Measurements from ENCODE around the gene NMNAT2.
"Not testable (repeated sequence)": the region's sequence is repeated elsewhere in the genome, so short reads cannot be mapped to it uniquely, and the experiment has no call there.

NMNAT2 gene

GRCh38 chr1:183416850-183417771, 1.1 kb downstream of the NMNAT2 start:
- DNase-seq (ENCODE audit: low spot score), result peak; percentile 82

- DNase-seq (ENCODE audit: low spot score), result no peak
These were observed 3.8 kb downstream of the NMNAT2 start for GRCh38 chr1:183414365-183414764.

- no peak for DNase-seq (ENCODE audit: low spot score)
These were observed 7.1 kb downstream of the NMNAT2 start for GRCh38 chr1:183411091-183411490.

GRCh38 chr1:183407961-183408360, 10.2 kb downstream of the NMNAT2 start:
- DNase-seq (ENCODE audit: low spot score), result no peak

GRCh38 chr1:183407474-183407873, 10.7 kb downstream of the NMNAT2 start:
- no peak for DNase-seq (ENCODE audit: low spot score)

GRCh38 chr1:183404476-183404875, 13.7 kb downstream of the NMNAT2 start:
- DNase-seq (ENCODE audit: low spot score), result no peak

- no peak for DNase-seq (ENCODE audit: low spot score)
These were observed 14.7 kb downstream of the NMNAT2 start for GRCh38 chr1:183403498-183403897.

GRCh38 chr1:183401565-183401964, 16.6 kb downstream of the NMNAT2 start:
- DNase-seq (ENCODE audit: low spot score), result not testable (repeated sequence)

- no peak for DNase-seq (ENCODE audit: low spot score)
These were observed 23.7 kb downstream of the NMNAT2 start for GRCh38 chr1:183394435-183394834.

GRCh38 chr1:183391863-183392262, 26.3 kb downstream of the NMNAT2 start:
- DNase-seq (ENCODE audit: low spot score), result no peak

- DNase-seq (ENCODE audit: low spot score), result no peak
These were observed 27.6 kb downstream of the NMNAT2 start for GRCh38 chr1:183390561-183390960.

GRCh38 chr1:183388735-183389134, 29.4 kb downstream of the NMNAT2 start:
- no peak for DNase-seq (ENCODE audit: low spot score)

GRCh38 chr1:183385340-183386144, 32.6 kb downstream of the NMNAT2 start:
- no peak for DNase-seq (ENCODE audit: low spot score)

GRCh38 chr1:183379951-183380350, 38.2 kb downstream of the NMNAT2 start:
- no peak for DNase-seq (ENCODE audit: low spot score)

GRCh38 chr1:183375381-183375780, 42.8 kb downstream of the NMNAT2 start:
- no peak for DNase-seq (ENCODE audit: low spot score)

GRCh38 chr1:183374825-183375224, 43.4 kb downstream of the NMNAT2 start:
- DNase-seq (ENCODE audit: low spot score), result no peak

- DNase-seq (ENCODE audit: low spot score), result no peak
These were observed 45.5 kb downstream of the NMNAT2 start for GRCh38 chr1:183372586-183373230.

- no peak for DNase-seq (ENCODE audit: low spot score)
These were observed 47.7 kb downstream of the NMNAT2 start for GRCh38 chr1:183370399-183371058.

GRCh38 chr1:183368213-183369108, 49.7 kb downstream of the NMNAT2 start:
- DNase-seq (ENCODE audit: low spot score), result no peak

GRCh38 chr1:183366116-183366515, 52.1 kb downstream of the NMNAT2 start:
- no peak for DNase-seq (ENCODE audit: low spot score)

GRCh38 chr1:183365676-183366075, 52.5 kb downstream of the NMNAT2 start:
- DNase-seq (ENCODE audit: low spot score), result no peak

Data from GM03348 (cell line).